HG03378 (cell line): ENCODE data around the gene GNLY.
"Not testable (repeated sequence)": the region's sequence is repeated elsewhere in the genome, so short reads cannot be mapped to it uniquely, and the experiment has no call there.

ENCODE experiments used
- ATAC-seq: cut with Tn5 transposase; IDR thresholded peaks from one replicate; pipeline ENCODE4 v1.9.1; 2021; ENCODE audit warnings: mild to moderate bottlenecking, moderate library complexity; ENCODE audit not compliant: unreplicated experiment

Gene GNLY

DNA sequence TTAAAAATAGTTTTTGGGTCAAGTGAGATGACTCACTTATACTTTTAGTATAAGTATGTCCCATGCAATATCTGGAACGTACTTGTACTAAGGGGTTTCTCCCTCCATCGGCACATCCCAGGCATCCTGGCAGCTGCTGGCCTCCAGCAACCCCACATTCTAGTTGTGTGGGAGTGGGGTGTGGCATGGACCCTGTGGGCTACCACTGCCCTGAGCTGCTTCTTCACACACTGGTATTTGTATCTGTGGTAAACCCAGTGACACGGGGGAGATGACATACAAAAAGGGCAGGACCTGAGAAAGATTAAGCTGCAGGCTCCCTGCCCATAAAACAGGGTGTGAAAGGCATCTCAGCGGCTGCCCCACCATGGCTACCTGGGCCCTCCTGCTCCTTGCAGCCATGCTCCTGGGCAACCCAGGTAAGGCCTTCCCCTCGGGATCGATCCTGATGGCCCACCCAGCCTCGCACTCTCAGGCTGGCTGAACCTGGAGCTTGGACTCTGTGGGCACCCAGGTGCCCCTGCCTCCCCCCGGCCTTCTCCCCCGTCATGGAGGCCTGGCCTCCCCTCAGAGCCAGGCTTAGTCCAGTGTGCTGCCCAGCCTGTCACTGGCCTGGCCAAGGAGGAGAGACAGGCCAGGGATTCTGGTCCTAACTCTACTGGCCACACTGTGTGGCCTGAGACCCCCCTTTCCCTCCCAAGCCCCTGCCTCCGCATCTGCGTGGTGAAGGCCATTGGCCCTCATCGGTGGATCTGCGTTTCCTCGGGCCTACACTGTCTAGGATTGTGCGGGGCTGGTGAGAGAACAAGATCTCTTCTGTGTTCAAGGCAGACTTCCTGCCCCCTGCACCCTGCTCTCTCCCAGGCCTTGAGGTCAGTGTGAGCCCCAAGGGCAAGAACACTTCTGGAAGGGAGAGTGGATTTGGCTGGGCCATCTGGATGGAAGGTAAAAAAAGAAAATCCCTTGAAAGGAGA is at the start of gene GNLY:
GNLY (plus strand) TSS at position 307 of the 974 bp plus-strand sequence; CDS start at position 368, 61 bp downstream.
- no peak for ATAC-seq

DNA sequence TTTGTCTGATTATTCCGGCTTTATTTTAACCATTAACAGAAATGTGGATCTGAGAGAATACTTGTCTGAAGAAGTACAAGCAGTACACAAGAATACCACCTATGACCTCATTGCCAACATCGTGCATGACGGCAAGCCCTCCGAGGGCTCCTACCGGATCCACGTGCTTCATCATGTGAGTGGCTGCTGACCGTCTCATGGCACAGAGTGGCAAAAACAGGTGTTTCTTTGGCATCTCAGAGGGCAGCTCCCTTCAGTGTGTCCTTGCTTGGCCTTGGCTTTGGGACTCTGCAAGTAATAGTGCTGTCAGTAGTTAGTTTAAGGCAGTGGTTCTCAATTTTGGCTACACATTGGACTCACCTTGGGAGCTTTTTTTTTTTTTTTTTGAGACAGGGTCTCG is 49.2 kb upstream of the GNLY start:
- no peak for ATAC-seq

- no peak for ATAC-seq
These were observed 48.0 kb upstream of the GNLY start for GRCh38 chr2:85646166-85646565.

DNA sequence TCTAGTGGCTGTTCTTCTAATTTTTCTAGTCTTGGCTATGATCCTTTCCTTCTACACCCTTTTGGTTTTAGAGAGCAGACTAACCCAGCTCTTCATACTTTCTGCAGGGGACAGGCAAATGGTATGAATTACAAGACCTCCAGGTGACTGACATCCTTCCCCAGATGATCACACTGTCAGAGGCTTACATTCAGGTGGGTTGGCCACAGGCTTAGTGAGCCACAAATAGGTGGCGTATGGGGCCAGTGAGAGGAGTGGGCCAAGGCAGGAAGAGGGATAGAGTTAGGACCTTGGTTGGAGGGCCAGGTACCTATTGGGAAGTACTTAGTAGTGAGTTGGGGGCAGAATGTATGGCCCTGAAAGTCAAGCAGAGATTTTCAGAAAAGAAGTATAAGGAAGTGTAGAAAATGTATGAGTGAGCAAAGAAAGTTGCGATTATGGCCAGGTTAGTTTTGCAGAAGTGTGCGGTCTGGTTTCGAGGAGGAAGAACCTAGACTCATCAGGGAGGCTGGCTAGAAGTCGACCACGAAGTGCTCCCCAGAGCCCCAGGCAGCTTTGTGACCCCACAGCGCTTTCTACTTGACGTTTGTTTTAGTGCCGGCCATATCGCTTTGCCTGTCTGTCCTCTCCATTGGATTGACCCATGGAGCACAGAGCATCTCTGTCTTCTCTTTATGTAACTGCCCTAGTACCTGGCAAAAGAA is 46.2 kb upstream of the GNLY start:
- ATAC-seq = no peak

GRCh38 chr2:85648619-85649018 is 45.5 kb upstream of the GNLY start:
- no peak for ATAC-seq

DNA sequence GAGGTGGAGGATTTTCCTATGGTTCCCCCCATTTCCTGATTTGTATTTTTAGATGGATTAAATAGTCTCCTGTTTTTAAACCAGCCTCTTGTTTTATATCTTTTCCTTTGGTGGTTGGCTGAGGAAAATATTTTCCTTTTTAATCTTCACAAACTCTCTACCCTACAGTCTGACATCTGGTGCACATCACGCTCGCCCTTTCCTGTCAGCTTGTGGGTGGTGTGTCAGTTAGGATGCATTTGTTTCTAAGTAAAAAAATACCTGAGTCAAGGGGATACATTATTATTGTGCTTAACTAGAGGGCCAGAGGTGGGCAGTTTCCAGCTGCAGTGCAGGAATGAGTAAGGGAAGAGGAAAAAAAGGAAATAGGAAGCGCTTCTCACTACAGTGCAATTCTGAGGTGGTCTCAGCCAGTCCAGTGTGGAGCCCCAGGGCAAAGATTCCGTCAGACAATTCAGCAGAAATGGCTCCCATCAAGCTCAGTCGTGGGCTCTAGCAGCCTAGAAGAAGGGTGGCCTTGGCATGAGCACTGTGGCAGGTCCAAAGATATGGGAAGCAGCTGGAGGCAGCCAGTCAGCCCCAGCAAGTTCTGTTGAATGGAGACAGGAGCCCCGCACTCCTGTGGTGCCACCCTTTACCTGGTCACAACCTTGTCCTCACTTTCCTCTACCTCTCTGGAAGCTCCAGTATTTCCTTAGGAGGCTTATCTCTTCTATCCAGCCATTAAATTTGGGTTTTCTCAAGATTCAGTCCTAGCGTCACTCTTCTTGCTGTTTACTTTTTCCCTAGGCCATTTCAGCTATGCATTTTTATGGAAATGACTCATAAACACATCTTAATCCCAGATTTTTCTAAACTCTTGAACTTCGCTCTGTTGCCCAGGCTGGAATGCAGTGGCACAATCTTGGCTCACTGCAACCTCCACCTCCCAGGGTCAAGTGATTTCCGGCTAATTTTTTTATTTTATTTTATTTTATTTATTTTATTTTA is 44.7 kb upstream of the GNLY start:
- no peak for ATAC-seq

DNA sequence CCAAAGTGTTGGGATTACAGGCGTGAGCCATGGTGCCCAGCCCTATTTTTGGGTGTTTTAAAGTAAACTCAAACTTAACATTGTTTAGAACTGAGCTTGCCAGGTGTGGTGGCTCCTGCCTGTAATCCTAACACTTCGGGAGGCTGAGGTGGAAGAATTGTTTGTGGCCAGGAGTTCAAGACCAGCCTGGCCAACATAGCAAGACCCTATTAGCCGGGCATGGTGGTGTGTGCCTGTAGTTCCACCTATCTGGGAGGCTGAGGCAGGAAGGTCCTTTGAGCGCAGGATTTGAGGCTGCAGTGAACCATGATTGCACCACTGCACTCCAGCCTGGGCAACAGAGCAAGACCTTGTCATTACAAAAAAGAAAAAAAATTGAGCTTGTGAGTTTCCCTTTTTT is 43.7 kb upstream of the GNLY start:
- no peak for ATAC-seq

DNA sequence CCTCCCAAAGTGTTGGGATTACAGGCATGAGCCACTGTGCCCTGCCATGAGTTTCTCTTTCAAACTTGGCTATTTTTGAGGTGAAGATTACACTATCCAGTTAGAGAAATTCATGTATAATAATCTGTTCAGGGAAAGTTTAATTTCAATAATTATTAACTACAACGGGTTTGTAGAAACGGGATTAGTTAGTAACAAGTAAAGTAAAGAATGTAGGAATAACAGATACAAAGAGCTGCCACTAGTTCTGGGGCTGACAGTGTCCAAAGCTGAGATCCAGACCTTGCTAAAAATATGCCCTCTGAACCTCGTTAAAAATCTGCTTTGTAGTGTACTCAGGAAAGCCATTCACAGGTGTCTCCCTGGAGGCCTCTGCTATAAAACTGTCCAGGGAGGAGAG is 43.1 kb upstream of the GNLY start:
- ATAC-seq = no peak

DNA sequence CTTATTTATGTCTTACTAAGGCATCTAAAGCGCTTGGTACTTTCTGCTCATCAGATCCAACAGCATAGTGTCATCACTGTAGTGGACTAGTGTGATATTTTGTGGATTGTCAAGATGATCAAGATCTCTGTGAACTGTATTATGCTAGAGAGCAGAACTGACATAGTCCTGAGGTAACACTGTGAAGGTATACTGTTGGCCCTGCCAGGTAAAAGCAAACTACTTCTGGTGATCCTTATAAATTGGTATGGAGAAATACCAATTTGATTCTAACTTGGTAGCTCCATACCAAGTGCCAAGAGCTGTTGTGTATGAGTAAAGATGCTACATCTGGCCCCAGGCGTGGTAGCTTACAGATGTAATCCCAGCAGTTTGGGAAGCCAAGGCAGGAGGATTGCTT is 42.1 kb upstream of the GNLY start:
- no peak for ATAC-seq

DNA sequence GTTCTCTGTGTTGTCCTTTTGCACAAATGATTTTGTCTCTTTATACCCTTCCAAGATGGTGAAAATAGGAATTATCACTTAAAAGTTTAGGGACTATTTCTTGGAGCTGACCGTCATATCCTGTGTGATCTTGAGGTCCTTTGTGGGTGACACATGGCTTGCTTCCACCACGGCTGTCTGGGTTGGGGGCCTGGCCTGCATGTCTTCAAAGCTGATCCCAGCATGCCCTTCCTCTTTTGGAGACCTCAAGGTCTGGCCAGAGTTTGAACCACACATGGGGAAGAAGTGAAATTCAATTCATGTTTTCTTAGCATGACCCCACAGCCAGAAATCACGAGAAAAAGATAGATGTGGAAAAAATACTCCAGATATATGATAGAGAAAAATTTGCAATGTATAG is 40.2 kb upstream of the GNLY start:
- ATAC-seq = no peak

- no peak for ATAC-seq
These were observed 38.2 kb upstream of the GNLY start for GRCh38 chr2:85655961-85656417.

GRCh38 chr2:85656468-85656867 is 37.7 kb upstream of the GNLY start:
- ATAC-seq = no peak

DNA sequence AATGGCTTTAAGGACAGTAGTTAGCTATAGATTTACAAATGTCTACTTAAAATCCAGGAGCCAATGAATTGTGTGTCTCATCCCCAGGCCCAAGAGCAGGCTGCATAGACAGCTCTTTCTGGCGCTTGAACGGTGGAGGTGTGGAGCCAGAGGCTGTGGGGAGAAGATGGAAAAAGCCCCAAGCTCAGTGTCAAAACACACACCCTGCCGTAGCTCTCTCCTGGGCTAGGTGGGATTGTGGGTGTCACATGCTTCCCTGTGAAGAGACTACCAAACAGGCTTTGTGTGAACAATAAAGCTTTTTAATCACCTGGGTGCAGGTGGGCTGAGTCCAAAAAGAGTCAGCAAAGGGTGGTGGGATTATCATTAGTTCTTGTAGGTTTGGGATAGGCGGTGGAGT is 36.8 kb upstream of the GNLY start:
- ATAC-seq = not testable (repeated sequence)

DNA sequence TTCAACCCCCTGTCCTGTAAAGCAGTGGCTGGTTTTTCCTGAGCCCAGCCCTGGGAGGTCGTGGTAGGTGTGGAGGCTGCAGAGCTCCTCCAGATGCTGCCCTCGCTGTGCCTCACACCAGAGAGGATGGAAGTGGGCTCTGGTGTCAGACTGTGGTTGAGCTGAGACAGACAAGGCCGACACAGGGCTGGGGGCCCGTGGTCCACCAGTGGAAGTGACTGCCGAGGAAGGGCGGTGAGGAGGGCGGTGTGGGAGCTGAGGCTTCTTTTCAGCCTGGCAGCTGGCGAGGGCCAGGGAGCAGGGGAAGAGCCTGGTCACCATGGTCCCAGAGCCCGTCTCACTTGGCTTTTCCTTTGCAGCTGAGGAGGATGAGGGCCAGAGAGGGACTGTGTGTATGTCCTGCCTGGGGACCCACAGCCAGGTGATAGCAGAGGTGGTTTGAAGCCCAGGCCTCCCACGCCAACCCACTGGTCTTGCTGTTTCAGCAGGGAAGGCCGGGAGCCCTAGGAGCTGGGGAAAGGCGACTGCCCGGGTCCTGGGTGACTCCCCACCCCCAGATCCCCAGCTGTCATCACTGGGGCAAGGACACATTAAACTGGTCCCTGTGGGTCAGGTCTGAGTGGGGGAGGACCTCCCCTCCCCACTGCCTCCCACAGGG is 34.7 kb upstream of the GNLY start:
- no peak for ATAC-seq

DNA sequence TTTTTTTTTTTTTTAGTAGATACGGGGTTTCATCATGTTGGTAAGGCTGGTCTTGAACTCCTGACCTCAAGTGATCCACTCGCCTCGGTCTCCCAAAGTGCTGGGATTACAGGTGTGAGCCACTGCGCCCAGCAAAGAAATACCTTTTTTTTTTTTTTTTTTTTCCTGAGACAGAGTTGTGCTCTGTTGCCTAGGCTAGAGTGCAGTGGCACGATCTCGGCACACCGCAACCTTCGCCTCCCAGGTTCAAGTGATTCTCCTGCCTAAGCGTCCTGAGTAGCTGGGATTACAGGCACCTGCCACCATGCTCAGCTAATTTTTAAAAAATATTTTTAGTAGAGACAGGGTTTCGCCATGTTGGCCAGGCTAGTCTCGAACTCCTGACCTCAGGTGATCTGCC is 33.9 kb upstream of the GNLY start:
- not testable (repeated sequence) for ATAC-seq

GRCh38 chr2:85660725-85661124 is 33.4 kb upstream of the GNLY start:
- ATAC-seq = no peak

GRCh38 chr2:85661139-85661858 is 32.9 kb upstream of the GNLY start:
- ATAC-seq = no peak

- ATAC-seq = no peak
These were observed 31.1 kb upstream of the GNLY start for GRCh38 chr2:85662899-85663593.
